Large intestine (tissue), 12 donors: Measurements from ENCODE around the gene KRTAP20-1. TPM values are rescaled to one million over a fixed set of nuclear protein-coding genes. Genes with fewer than 3 reads are reported as not detected.

ENCODE experiments used
- DNase-seq, 2 donors: peaks; one replicate each; pipeline versions ENCODE4 v3.0.0 to v3.0.0-alpha.2; 2013
- H3K27ac ChIP-seq: one replicate; pipeline ENCODE4 v1.5.1; 2013; ENCODE audit warnings: low read length
- H3K27me3 ChIP-seq: 2 replicates; pipeline ENCODE4 v1.6.1; 2013; ENCODE audit warnings: low read length; ENCODE audit not compliant: control insufficient read depth, insufficient read depth
- H3K36me3 ChIP-seq: 2 replicates; pipeline ENCODE4 v1.6.1; 2013; ENCODE audit warnings: low read length; ENCODE audit not compliant: control insufficient read depth, insufficient read depth
- H3K4me1 ChIP-seq: one replicate; pipeline ENCODE4 v1.6.1; 2013; ENCODE audit warnings: low read length; ENCODE audit not compliant: control insufficient read depth, insufficient read depth
- H3K4me3 ChIP-seq: one replicate; pipeline ENCODE4 v1.5.1; 2013; ENCODE audit warnings: low read length
- H3K9me3 ChIP-seq: one replicate; pipeline ENCODE4 v1.6.1; 2013; ENCODE audit warnings: mild to moderate bottlenecking, low read depth, low read length, moderate library complexity; ENCODE audit not compliant: control insufficient read depth
- WGBS: methylation state at CpG from one replicate; pipeline ENCODE4 v1.1.5; 2013; ENCODE audit warnings: low lambda C conversion rate; ENCODE audit not compliant: insufficient coverage; 5-methylcytosine and 5-hydroxymethylcytosine counted together
- long read RNA-seq, 11 donors: transcript quantifications; one replicate each; lab custom pipeline, GENCODE V29; 2026
- polyA plus RNA-seq: library from polyadenylated mRNA; unstranded; fragments of 120-200 nt; gene quantifications from one replicate; pipeline ENCODE4 v1.2.1, GENCODE V29; 2013

The KRTAP20-1 gene
- polyA plus RNA-seq = not detected
- long read RNA-seq, donor 1 = 0 reads
- long read RNA-seq, donor 2 = 0 reads
- long read RNA-seq, donor 3 = 0 reads
- long read RNA-seq, donor 4 = 0 reads
- long read RNA-seq, donor 5 = 0 reads
- long read RNA-seq, donor 6 = 0 reads
- long read RNA-seq, donor 7 = 0 reads
- long read RNA-seq, donor 8 = 0 reads
- long read RNA-seq, donor 9 = 0 reads
- long read RNA-seq, donor 10 = 0 reads
- long read RNA-seq, donor 11 = 0 reads

DNA sequence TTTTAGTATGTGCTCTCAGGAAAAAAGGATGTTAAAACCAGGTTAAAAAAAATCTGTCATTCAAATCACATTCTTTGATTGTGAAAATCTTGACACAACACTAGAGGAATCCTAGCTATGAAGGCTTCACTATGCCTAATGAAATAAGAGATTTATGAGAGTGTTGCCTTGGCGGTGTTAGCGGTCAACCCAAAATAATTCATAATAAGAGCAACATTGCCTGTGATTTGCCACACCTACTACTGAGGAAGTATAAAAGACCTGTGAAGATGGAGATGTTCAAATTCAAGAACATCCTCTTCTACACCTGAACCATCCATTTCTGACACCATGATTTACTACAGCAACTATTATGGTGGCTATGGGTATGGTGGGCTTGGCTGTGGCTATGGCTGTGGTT, at the start of gene KRTAP20-1:
TSS of gene KRTAP20-1 (plus strand) at position 301 of the 400 bp plus-strand sequence. CDS start at position 331, 30 bp downstream.
- H3K9me3 ChIP-seq = peaks cover 3% of the 10 kb centered on the region
- H3K36me3 ChIP-seq = no peaks in the 10 kb centered on the region
- H3K27me3 ChIP-seq = no peaks in the 10 kb centered on the region
- H3K27ac ChIP-seq = no peak within 1 kb of the TSS
- DNase-seq = no peak
- no peaks in the 10 kb centered on the region for H3K4me1 ChIP-seq
- 80% methylated on average over 1 of the region's 2 CpGs for WGBS
- no peak within 1 kb of the TSS for H3K4me3 ChIP-seq

DNA sequence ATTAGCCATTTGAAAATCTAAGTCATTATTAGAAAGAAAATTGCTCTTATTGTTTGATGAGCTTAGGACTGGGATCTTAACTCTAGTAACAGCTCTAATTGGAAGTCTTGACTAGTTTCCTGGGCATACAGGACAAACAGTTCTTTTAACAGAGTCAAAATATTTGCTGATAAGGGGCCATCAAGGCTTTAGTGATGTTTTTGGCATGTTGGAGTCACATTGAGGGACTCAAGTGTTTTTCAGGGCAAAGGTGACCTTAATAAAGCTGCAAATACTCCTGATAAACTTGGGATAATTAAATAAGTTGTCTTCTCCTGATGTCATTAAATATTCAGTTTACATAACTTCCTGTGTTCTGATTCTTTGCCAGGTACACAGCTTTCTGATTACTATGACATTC, 48.6 kb upstream of the KRTAP20-1 start:
- no peaks in the 10 kb centered on the region for H3K9me3 ChIP-seq
- H3K27me3 ChIP-seq = no peaks in the 10 kb centered on the region
- no peak overlapping the region for H3K27ac ChIP-seq
- DNase-seq = no peak
- H3K4me1 ChIP-seq = no peaks in the 10 kb centered on the region
- no peak overlapping the region for H3K4me3 ChIP-seq
- no peaks in the 10 kb centered on the region for H3K36me3 ChIP-seq

DNA sequence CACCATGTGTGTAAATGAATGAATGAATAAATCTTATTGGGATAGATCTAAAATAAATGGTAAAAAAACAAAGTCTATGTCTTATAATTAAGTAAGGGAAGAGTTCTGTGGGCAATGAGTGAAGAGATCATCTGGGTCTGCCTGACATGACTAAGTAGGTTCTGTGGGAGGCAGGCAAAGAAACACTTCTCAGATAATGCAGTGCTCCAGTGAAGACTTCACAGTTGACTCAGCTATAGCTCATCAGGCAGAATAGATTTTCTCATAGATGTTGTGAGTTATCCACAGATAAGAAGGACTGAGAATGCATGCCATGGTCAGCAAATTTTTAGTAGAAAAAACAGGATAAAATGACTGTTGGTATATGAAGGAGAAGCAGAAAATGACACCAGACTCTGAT, 38.5 kb upstream of the KRTAP20-1 start:
- Histone ChIP-seq H3K9me3 (no peaks in the 10 kb centered on the region), H3K36me3 (no peaks in the 10 kb centered on the region), H3K27me3 (no peaks in the 10 kb centered on the region), H3K4me1 (no peaks in the 10 kb centered on the region), H3K27ac (no peak overlapping the region), H3K4me3 (no peak overlapping the region)
- no peak for DNase-seq

DNA sequence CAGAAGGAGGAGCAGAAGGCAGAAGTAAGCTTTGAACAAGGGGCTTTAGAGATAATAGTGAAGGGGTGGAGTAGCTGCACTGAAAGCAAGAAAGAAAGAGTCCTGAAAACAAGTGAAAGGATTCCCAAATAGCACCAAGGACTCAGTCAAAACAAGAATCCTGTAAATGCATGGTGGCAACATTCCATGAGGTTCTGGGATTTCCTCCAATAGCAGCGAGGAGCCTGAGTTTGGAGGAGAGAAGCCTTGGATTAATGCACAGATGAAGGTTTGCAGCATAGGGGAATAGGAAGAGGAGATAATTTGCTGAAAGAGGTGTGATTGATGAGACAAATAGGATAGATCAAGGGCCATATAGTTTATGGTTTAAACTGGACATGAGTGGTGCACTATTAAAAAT, 36.9 kb upstream of the KRTAP20-1 start:
- no peak for DNase-seq
- Histone ChIP-seq H3K27me3 (no peaks in the 10 kb centered on the region), H3K9me3 (no peaks in the 10 kb centered on the region), H3K36me3 (no peaks in the 10 kb centered on the region), H3K27ac (no peak overlapping the region), H3K4me1 (no peaks in the 10 kb centered on the region), H3K4me3 (no peak overlapping the region)
- no CpG with 5 or more reads among the region's 1 CpG for WGBS

DNA sequence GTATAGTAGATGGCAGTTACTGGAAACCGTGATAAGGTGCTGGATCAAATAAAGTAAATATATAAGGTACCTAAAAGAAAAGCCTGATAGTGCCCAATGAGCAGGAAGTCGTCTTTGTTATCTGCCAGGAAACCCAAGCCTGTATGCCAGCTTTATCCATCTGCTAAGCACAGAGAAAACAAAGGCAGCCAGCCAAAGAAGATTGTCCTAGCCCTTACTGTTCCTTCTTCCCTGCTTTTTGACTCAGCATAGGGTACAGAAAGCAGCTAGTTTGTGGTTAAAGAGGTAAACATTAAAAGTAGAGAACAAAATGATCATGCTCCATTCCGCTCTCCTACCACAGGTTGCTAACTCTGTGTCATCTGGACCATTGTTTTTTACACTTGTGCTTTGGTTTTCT, 36.1 kb upstream of the KRTAP20-1 start:
- Histone ChIP-seq H3K4me3 (no peak overlapping the region), H3K36me3 (no peaks in the 10 kb centered on the region), H3K27me3 (no peaks in the 10 kb centered on the region), H3K4me1 (no peaks in the 10 kb centered on the region), H3K9me3 (no peaks in the 10 kb centered on the region), H3K27ac (no peak overlapping the region)
- no CpG with 5 or more reads among the region's 3 CpGs for WGBS
- DNase-seq = no peak

DNA sequence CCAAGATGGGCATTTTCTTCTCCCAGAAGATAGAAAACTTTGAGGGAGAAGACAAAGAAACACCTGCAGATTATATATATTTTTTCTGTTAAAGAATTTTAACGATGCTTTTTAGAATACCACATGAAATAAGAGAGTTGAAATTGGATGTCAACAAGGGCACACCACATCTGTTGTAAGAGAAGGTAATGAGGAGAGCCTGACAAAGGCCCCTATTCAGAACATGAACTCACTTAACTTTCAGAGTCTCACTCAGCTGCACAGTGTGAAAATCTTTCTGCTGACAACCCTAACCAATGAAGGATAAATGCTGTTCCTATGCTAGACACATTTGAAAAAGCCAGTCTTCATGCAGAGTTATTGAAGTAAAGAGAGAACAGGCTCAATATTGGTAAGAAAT, 33.4 kb upstream of the KRTAP20-1 start:
- WGBS = 100% methylated on average over 1 of the region's 1 CpG
- Histone ChIP-seq H3K27me3 (no peaks in the 10 kb centered on the region), H3K27ac (no peak overlapping the region)

GRCh38 chr21:30590297-30590696, 25.9 kb upstream of the KRTAP20-1 start, which contains the start of gene KRTAP22-2:
Gene KRTAP22-2 (minus strand): TSS chr21:30590397.
- Histone ChIP-seq H3K4me1 (no peaks in the 10 kb centered on the region), H3K27ac (no peak within 1 kb of the TSS), H3K4me3 (no peak within 1 kb of the TSS), H3K27me3 (no peaks in the 10 kb centered on the region), H3K9me3 (peaks cover 2% of the 10 kb centered on the region), H3K36me3 (no peaks in the 10 kb centered on the region)
- DNase-seq = no peak

More for the DNA sequence above, 33.4 kb upstream of the KRTAP20-1 start:
- Histone ChIP-seq H3K4me1 (no peaks in the 10 kb centered on the region), H3K36me3 (no peaks in the 10 kb centered on the region), H3K4me3 (no peak overlapping the region), H3K9me3 (no peaks in the 10 kb centered on the region)
- DNase-seq = no peak

- H3K4me3 ChIP-seq = no peak within 1 kb of the TSS
- no peaks in the 10 kb centered on the region for H3K27me3 ChIP-seq
- H3K36me3 ChIP-seq = no peaks in the 10 kb centered on the region
- H3K4me1 ChIP-seq = no peaks in the 10 kb centered on the region
- H3K27ac ChIP-seq = no peak within 1 kb of the TSS
- peaks cover 2% of the 10 kb centered on the region for H3K9me3 ChIP-seq
- DNase-seq = no peak
- WGBS = no CpG with 5 or more reads among the region's 4 CpGs
Observed at GRCh38 chr21:30592140-30592539, 24.1 kb upstream of the KRTAP20-1 start, which contains the start of gene KRTAP6-3. Gene KRTAP6-3 (plus strand): TSS chr21:30592440. CDS start chr21:30592446, 6 bp downstream.

DNA sequence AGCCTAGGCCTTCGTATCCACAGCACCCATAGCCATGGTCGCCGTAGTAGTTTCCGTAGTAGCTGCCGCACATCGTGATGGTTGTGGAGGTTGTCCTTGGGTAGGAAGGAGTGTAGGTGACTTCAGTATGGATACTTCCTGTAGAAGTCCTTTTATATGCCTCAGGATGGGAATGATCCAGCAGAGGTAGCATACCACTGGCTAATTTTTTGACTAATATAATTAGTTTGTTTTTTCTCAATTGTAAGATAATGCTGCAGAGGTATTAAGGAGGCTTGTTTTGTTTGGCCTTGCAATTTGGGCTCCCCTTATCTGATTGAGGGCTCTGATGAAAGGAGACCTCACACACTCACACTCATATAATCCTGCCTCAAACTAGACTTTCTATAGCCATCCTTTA, 17.4 kb upstream of the KRTAP20-1 start, which contains the start of gene KRTAP6-2:
TSS of gene KRTAP6-2 (minus strand) at position 101 of the 400 bp plus-strand sequence. CDS start at position 73, 28 bp downstream.
- Histone ChIP-seq H3K9me3 (no peaks in the 10 kb centered on the region), H3K4me1 (no peaks in the 10 kb centered on the region), H3K27me3 (no peaks in the 10 kb centered on the region), H3K36me3 (no peaks in the 10 kb centered on the region), H3K4me3 (no peak within 1 kb of the TSS), H3K27ac (no peak within 1 kb of the TSS)
- DNase-seq = no peak
- WGBS = no CpG with 5 or more reads among the region's 6 CpGs

- no CpG with 5 or more reads among the region's 1 CpG for WGBS
- Histone ChIP-seq H3K9me3 (peaks cover 3% of the 10 kb centered on the region), H3K36me3 (no peaks in the 10 kb centered on the region), H3K27me3 (no peaks in the 10 kb centered on the region), H3K27ac (no peak within 1 kb of the TSS), H3K4me3 (no peak within 1 kb of the TSS), H3K4me1 (no peaks in the 10 kb centered on the region)
- DNase-seq = no peak
Observed at GRCh38 chr21:30600787-30601186, 15.4 kb upstream of the KRTAP20-1 start, which contains the start of gene KRTAP22-1. Gene KRTAP22-1 (plus strand): TSS chr21:30601087.

DNA sequence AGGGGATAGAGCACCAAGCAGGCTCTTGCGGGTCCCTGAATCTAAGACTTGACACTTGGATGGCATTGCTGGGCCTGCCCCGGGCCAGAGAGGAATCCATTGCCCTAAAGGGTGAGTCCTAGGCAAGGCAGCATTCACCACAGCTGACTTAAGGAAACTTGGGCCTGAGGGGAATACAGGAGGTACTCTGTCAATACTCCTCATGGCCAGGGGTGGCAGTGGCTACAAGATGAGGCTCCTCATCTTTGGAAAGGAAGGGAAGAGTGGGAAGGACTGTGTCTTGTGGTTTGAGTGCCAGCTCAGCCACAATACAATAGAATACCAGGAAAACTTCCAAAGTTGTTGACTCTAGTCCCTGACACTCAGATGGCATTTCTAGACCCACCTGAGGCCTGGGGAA, 10.3 kb upstream of the KRTAP20-1 start:
- no peak overlapping the region for H3K4me3 ChIP-seq
- DNase-seq = no peak
- 100% methylated on average over 1 of the region's 2 CpGs for WGBS
- H3K36me3 ChIP-seq = no peaks in the 10 kb centered on the region
- no peak overlapping the region for H3K27ac ChIP-seq
- H3K9me3 ChIP-seq = peaks cover 3% of the 10 kb centered on the region
- no peaks in the 10 kb centered on the region for H3K4me1 ChIP-seq
- H3K27me3 ChIP-seq = no peaks in the 10 kb centered on the region
